Prostate gland (tissue), 2 donors: ENCODE measurements around the gene MSMO1. TPM values are rescaled to one million over a fixed set of nuclear protein-coding genes. Genes with fewer than 3 reads are reported as not detected.

Experiments used
- DNase-seq: peaks from one replicate; pipeline ENCODE4 v3.0.0-alpha.2; 2019; ENCODE audit warnings: low spot score
- H3K27ac ChIP-seq, 2 donors: fragments of 200-600 bp; sonication (generic); 2 replicates each; pipeline ENCODE4 v1.5.1; 2017 to 2019
- H3K27me3 ChIP-seq: fragments of 200-600 bp; sonication (generic); replicated peaks from 2 replicates; pipeline ENCODE4 v1.5.1; 2019; ENCODE audit not compliant: insufficient read depth
- H3K36me3 ChIP-seq, 2 donors: fragments of 200-600 bp; sonication (generic); 1 replicate in 1 of 2; 2 replicates in 1 of 2; pipeline versions ENCODE4 v1.5.1 to v1.8.1; 2017 to 2019
- H3K4me1 ChIP-seq: fragments of 200-600 bp; sonication (generic); replicated peaks from 2 replicates; pipeline ENCODE4 v1.5.1; 2019
- H3K4me3 ChIP-seq, 2 donors: fragments of 200-600 bp; sonication (generic); 2 replicates each; pipeline ENCODE4 v1.5.1; 2017 to 2019
- H3K9me3 ChIP-seq: fragments of 200-600 bp; sonication (generic); 2 replicates; pipeline ENCODE4 v1.5.1; 2017
- CTCF ChIP-seq, 4 experiments: fragments of 200-600 bp in 2 of 4; fragments of 450-650 bp in 2 of 4; sonication (generic) in 2 of 4; IDR thresholded peaks; 1 replicate in 3 of 4; 2 replicates in 1 of 4; pipeline ENCODE4 v1.5.1; 2016 to 2019; ENCODE audit warnings: antibody characterized with exemption in 4 of 4, mild to moderate bottlenecking in 2 of 4, moderate library complexity in 2 of 4
- POLR2A ChIP-seq: fragments of 450-650 bp; IDR thresholded peaks from one replicate; pipeline ENCODE4 v1.6.1; 2016; ENCODE audit warnings: antibody characterized with exemption, mild to moderate bottlenecking
- POLR2AphosphoS5 ChIP-seq: sonication (generic); formaldehyde crosslinking; IDR thresholded peaks from one replicate; pipeline ENCODE4 v1.6.1; 2017; ENCODE audit warnings: antibody characterized with exemption
- WGBS: methylation state at CpG from one replicate; pipeline ENCODE4 v1.1.5; 2018; 5-methylcytosine and 5-hydroxymethylcytosine counted together
- intact Hi-C: fragments of 100-400 bp; cut with DNase I; formaldehyde crosslinking; loops from one replicate; pipeline ENCODE4 v1.14.2; 2022
- total RNA-seq, 2 donors: library from RNA; depleted of rRNA; stranded (reverse); fragments of >200 nt; gene quantifications; one replicate each; pipeline ENCODE4 v1.1.0, GENCODE V29; 2016

MSMO1 gene
- total RNA-seq, 2 donors from 2014 or later = 45.0 to 76.9 TPM

DNA sequence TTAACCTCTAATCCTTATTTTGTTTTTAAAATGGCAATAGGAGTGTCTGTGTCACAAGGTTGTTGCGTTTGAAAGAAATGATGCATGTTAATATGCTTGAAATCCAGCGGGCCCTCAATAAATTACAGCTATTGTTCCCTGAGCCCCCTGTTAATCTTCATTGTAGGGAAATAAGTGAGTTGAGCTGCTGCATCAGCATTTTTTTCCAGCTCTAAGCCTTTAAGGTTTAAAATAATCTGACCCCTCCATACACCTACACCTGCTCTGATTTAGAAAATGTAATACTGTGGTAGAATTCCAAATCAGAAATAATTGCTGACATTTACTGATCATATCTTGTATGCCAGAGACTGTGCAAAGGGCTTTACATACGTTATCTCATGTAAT is 2.6 kb upstream of the MSMO1 start:
- Histone ChIP-seq H3K27ac (no peak overlapping the region), H3K4me3 (no peak overlapping the region), H3K9me3 (no peaks in the 10 kb centered on the region), H3K36me3 (no peaks in the 10 kb centered on the region), H3K4me1 (no peaks in the 10 kb centered on the region), H3K27me3 (no peaks in the 10 kb centered on the region)
- DNase-seq = no peak
- intact Hi-C loops = no loop called here
- WGBS = 85% methylated on average over 3 of the region's 3 CpGs
- TF ChIP-seq POLR2AphosphoS5 = no peak

DNA sequence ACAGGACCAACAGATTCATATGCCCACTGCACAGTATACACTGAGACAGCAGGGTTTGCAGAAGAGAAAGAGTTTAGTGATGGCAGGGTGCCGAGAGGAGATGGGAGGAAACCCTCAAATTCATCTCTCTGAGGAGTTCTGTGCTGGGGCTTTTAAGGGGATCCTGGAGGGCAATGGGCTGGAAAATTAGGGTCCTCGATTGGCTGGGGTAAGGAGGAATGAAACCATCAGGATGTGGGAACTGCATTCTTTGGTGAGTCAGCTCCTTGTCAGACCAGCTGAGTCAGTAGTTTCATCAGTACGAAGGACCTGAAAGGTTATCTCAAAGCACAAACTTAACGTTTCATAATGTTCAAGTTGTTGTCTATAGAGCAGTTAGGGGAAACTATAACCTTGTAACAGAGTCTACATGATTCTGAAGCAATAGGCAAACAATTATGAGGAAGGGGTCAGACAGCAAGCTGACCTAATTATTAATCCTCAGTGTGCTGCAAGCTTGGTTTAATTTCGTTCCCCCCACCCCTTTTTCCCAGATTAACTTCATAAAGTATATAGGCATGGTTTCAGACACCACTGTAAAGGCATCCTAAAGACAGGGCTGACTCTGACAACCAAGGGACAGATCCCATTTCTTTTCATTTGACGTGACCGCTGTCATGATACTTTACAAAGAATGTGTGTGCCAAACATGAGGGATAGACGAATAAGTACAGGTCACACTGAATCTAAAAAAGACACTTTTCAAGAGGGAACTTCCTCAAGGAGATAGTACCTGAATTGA is 1.5 kb upstream of the MSMO1 start:
- intact Hi-C loops = loop anchor here (1.0 kb wide), 1 partner anchor 119 kb away; the partner anchor contains the start of gene KLHL2
- H3K27ac ChIP-seq = peak overlapping the region; percentile 84 to 91
- H3K4me3 ChIP-seq = no peak overlapping the region
- no peak for TF ChIP-seq POLR2A
- TF ChIP-seq POLR2AphosphoS5 = peak; percentile 12
- TF ChIP-seq CTCF (IDR thresholded peaks at IDR 0.05) = no peak
- no peaks in the 10 kb centered on the region for H3K36me3 ChIP-seq
- no peak for DNase-seq
- H3K9me3 ChIP-seq = no peaks in the 10 kb centered on the region
- H3K4me1 ChIP-seq = no peaks in the 10 kb centered on the region
- WGBS = 56% methylated on average over 8 of the region's 8 CpGs
- no peaks in the 10 kb centered on the region for H3K27me3 ChIP-seq

- H3K36me3 ChIP-seq = no peaks in the 10 kb centered on the region
- peak overlapping the region; percentile 84 to 91 for H3K27ac ChIP-seq
- no peaks in the 10 kb centered on the region for H3K9me3 ChIP-seq
- H3K27me3 ChIP-seq = no peaks in the 10 kb centered on the region
- H3K4me3 ChIP-seq = peak overlapping the region; percentile 70 to 79
- TF ChIP-seq POLR2AphosphoS5 = no peak
- TF ChIP-seq CTCF (IDR thresholded peaks at IDR 0.05) = no peak
- no peak for TF ChIP-seq POLR2A
- under 1% methylated on average over 14 of the region's 14 CpGs for WGBS
- H3K4me1 ChIP-seq = no peaks in the 10 kb centered on the region
- intact Hi-C loops = loop anchor here (1.0 kb wide), 1 partner anchor 120 kb away; the partner anchor contains the start of gene KLHL2
- no peak for DNase-seq
Measured at GRCh38 chr4:165326831-165327210, 648 bp upstream of the MSMO1 start.

- intact Hi-C loops = no loop called here
- Histone ChIP-seq H3K4me3 (peak overlapping the region; percentile 70 to 79), H3K4me1 (no peaks in the 10 kb centered on the region), H3K9me3 (no peaks in the 10 kb centered on the region), H3K36me3 (no peaks in the 10 kb centered on the region), H3K27ac (peak overlapping the region; percentile 91 to 92), H3K27me3 (no peaks in the 10 kb centered on the region)
- TF ChIP-seq POLR2A = no peak
- no peak for TF ChIP-seq CTCF (IDR thresholded peaks at IDR 0.05)
- TF ChIP-seq POLR2AphosphoS5 = no peak
- DNase-seq = no peak
- 2% methylated on average over 7 of the region's 7 CpGs for WGBS
Measured at GRCh38 chr4:165328101-165328425, 594 bp downstream of the MSMO1 start.

- intact Hi-C loops = no loop called here
- no peaks in the 10 kb centered on the region for H3K4me1 ChIP-seq
- H3K9me3 ChIP-seq = no peaks in the 10 kb centered on the region
- peak overlapping the region; percentile 70 to 79 for H3K4me3 ChIP-seq
- no peak for TF ChIP-seq POLR2A
- no peak for TF ChIP-seq CTCF (IDR thresholded peaks at IDR 0.05)
- TF ChIP-seq POLR2AphosphoS5 = no peak
- 25% methylated on average over 4 of the region's 4 CpGs for WGBS
- no peaks in the 10 kb centered on the region for H3K36me3 ChIP-seq
- no peaks in the 10 kb centered on the region for H3K27me3 ChIP-seq
- peak overlapping the region; percentile 91 to 92 for H3K27ac ChIP-seq
- no peak for DNase-seq
Measured at GRCh38 chr4:165328708-165329107, 1.2 kb downstream of the MSMO1 start.
